Fibroblast of skin of abdomen (primary cell): ENCODE measurements around the gene ICAM5.
"Not testable (repeated sequence)": the region's sequence is repeated elsewhere in the genome, so short reads cannot be mapped to it uniquely, and the experiment has no call there.

Experiments
- DNase-seq: peaks from one replicate; pipeline ENCODE4 v3.0.0-alpha.2; 2013

The ICAM5 gene

GRCh38 chr19:10320602-10321416 is 31.1 kb downstream of the ICAM5 start:
- DNase-seq = no peak

- no peak for DNase-seq
Measured at GRCh38 chr19:10321417-10321797, 31.7 kb downstream of the ICAM5 start.

- DNase-seq = no peak
Measured at GRCh38 chr19:10321874-10322835, 32.4 kb downstream of the ICAM5 start.

DNA sequence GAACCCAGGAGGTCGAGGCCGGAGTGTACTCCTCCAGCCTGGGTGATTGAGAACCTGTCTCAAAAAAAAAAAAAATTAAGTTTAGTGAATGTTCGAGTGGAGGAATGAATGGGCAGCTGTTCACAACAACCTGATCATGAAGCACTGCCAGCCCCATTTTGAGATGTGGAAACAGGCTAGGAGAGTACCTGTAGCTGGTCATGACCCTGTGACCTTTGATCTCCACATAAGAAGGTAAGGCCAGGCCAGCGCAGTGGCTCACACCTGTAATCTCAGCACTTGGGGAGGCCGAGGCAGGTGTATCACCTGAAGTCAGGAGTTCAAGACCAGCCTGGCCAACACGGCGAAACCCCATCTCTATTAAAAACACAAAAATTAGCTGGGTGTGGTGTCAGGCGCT is 36.0 kb downstream of the ICAM5 start:
- DNase-seq = no peak

- DNase-seq = no peak
Measured at GRCh38 chr19:10327793-10328192, 38.0 kb downstream of the ICAM5 start.

- DNase-seq = no peak
Measured at GRCh38 chr19:10328558-10329429, 39.0 kb downstream of the ICAM5 start.

DNA sequence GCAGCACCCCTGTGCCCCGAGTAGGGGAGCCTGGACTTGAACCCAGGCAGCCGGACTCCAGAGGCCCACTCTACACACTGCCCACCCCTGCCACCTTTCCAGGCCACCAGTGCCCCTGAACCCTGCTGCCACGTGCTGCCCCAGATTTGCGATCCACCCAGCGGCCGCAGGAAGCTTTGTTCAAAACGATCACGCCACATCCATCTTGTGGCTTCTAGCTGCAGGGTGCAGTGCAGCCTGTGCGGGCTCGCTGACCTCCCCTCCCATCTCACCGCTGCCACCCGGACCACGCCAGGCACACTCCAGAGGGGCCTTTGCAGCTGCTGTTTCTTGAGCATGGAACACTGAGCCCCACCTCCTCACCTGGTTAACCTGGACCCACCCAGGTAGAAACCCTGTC is 39.8 kb downstream of the ICAM5 start:
- no peak for DNase-seq

DNA sequence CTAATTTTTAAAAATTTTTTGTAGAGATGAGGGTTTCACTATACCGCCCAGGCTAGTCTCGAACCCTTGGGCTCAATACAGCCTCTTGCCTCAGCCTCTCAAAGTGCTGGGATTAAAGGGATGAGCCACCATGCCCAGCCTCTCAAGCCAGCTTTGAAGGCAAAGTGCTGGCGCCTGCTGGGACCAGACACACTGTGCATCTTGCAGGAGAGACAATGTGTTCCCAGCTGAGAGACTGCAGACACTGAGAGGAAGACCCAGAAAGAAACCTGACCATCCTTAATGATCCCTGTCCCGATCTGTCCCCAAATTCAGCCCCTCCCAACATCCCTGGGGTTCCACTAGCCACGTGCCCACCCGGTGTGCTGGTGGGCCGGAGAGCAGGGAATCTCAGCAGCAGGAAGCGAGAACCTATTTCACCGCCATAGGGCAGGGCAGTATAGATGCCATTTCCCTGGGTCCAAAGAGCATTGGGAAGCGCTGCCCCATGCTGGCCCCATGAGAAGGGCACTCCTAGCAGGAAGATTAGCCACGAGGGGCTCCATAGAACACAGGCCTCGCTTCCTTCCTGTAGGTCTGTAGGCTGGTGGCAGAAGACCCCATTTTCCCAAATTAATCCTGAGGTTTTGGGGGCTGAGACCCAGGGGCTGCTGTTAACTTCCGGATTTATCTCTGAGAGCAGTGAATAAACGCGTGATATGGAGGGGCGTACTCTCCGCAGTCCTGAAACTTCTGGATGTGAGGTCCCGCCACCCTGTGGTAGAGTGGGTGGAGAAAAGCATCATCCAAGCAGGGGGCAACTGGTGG is 42.6 kb downstream of the ICAM5 start:
- DNase-seq = no peak

- DNase-seq = peak; percentile 97
Measured at GRCh38 chr19:10332965-10333757, 43.4 kb downstream of the ICAM5 start, which contains the start of gene RAVER1. Gene RAVER1, minus strand, starts transcription at chr19:10333529. Its CDS starts 22 bp downstream, at chr19:10333507.

GRCh38 chr19:10333758-10334587 is 44.2 kb downstream of the ICAM5 start:
- DNase-seq = no peak

DNA sequence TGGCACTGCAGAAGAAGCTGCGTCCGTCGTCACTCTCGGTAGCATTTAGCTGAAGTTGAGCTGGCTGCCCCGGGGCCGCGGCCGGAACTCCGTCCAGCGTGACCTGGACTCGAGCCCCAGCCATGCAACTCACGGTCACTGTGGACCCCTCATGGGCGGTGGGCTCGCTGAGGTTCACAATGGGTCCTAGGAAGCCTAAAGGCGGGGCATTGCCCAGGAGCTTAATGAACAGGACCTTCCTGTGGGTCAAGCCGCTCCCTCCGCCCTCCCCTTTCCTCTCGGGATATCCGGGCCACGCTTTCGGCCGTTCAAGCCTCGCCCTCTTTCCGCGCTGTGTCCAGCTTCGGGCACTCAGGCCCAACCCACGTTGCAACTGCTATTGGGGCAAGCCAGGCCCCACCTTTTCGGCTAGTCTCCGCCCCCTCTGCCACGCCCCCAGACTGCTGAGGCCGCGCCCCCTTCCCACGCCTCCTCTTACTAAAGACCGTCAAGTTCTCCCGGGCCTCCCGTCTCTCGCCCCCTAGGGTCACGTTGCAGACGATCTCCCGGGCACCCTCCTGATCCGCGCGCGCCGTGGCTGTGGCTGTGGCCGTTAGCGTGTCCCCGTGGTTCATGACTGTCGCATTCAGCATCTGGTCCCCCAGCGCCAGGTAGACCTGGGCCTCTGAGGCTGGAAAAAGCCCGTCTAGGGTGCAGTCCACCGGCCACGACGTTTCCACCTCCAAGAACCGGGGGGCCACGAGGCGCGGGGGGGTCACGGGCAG is 45.0 kb downstream of the ICAM5 start:
- DNase-seq = peak; percentile 88

DNA sequence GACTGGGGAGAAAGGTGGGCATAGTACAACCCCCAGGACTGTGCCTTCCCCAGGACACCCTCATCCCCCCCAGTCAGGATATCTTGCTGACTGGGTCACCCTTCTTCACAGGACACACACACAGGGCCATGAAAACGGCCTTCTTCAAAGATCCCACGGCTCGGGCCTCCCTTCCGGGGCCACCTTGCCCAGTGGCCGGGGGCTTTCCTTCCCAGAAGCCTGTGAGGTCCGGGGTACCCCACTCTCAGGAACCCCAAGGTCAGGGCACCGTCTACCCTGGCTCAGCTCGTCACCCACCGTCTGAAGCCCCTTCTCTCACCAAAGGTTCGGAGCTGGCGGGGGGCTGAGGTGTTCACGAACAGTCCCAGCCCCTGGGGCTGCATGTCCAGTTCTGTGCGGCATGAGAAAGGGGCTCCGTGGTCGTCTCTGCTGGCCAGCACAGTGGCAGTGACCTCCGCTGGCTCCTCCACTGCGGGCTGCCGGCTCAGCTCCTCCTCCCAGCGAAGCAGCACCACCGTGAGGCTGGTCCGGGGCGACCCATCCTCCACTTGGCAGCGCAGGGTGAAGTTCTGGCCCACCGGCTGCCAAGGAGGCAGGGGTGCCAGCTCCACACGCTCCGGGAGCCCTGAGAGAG is 45.7 kb downstream of the ICAM5 start:
- DNase-seq = no peak

GRCh38 chr19:10336725-10337124 is 47.0 kb downstream of the ICAM5 start:
- not testable (repeated sequence) for DNase-seq

GRCh38 chr19:10338940-10339339 is 49.2 kb downstream of the ICAM5 start:
- DNase-seq = no peak

DNA sequence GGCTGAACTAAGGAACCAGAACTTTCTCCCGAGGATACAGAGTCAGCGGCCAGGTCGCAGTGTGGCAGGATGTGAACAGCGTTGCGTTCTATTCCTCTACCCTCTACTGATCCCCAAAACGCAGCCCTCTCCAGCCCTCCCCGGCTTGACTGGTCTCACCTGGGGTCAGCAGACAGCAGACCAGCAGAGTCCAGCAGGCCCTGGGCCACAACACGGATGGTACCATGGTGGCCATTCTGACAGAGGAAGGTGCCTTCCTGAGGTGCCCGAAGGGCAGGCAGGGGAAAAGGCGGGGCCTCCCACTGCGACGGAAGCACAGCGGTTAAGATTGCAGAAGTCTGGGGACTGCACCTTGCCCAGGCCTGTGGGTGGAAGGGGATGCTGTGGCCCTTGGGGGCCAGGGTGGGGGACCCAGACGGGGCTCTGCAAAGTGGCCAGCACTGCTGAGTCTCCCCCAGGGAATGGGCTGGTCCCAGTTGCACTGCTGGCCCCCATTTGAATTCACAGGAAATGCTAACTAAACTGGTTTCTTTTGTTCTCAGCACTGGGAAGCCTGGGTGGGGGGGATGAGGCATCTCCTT is 49.7 kb downstream of the ICAM5 start, which contains the start of gene ICAM3:
Gene ICAM3, minus strand, starts transcription at position 245 of the 581 bp plus-strand sequence. Its CDS starts 10 bp downstream, at position 235.
- DNase-seq = no peak

DNA sequence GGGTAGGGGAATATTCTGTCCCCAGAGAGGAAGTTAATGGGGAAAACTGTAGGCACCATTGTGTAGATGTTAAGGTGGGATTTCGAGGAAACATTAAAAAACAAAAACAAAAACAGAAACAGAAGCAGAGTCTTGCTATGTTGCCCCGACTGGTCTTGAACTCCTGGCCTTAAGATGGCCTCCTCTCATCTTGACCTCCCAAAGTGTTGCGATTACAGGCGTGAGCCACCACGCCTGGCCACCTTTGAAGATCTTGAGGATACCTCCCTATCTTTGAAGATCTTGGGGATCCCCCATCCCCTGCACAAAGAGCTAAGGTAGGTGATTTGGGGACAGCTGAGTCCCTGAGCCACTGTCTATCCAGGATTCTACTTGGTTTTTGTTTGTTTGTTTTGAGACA is 50.2 kb downstream of the ICAM5 start:
- no peak for DNase-seq

DNA sequence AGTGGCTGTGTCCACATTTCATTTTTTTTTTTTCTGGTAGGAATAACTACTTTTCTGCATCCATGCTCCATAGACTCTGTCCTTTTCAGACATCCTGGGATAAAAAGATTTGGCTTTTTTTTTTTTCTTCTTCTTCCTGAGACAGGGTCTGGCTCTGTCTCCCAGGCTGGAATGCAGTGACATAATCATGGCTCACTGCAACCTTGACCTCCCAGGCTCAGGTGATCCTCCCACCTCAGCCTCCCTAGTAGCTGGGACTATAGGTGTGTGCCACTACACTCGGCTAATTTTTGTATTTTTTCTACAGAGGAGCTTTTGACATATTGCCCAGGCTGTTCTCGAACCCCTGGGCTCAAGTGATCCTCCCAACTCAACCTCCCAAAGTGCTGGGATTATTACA is 53.7 kb downstream of the ICAM5 start:
- no peak for DNase-seq

- DNase-seq = no peak
Measured at GRCh38 chr19:10344780-10345179, 55.0 kb downstream of the ICAM5 start.
